T47D (cell line): ENCODE data around the gene ELAVL2.
"Not testable (repeated sequence)": the region's sequence is repeated elsewhere in the genome, so short reads cannot be mapped to it uniquely, and the experiment has no call there.

Source experiments
- DNase-seq, 2 experiments: peaks; one replicate each; pipeline versions ENCODE4 v3.0.0 to v3.0.0-alpha.2; 2011 to 2012; ENCODE audit warnings: low read depth in 1 of 2, low spot score in 1 of 2
- JUND ChIP-seq: IDR thresholded peaks from 2 replicates; pipeline ENCODE4 v1.6.1; 2012; ENCODE audit warnings: low read depth
- in situ Hi-C: cut with HindIII; loops from 2 replicates; pipeline ENCODE4 v1.10.0; 2016; ENCODE audit warnings: low sequenced_read_pairs, low pct_unique_long_range_greater_than_20kb

The ELAVL2 gene

DNA sequence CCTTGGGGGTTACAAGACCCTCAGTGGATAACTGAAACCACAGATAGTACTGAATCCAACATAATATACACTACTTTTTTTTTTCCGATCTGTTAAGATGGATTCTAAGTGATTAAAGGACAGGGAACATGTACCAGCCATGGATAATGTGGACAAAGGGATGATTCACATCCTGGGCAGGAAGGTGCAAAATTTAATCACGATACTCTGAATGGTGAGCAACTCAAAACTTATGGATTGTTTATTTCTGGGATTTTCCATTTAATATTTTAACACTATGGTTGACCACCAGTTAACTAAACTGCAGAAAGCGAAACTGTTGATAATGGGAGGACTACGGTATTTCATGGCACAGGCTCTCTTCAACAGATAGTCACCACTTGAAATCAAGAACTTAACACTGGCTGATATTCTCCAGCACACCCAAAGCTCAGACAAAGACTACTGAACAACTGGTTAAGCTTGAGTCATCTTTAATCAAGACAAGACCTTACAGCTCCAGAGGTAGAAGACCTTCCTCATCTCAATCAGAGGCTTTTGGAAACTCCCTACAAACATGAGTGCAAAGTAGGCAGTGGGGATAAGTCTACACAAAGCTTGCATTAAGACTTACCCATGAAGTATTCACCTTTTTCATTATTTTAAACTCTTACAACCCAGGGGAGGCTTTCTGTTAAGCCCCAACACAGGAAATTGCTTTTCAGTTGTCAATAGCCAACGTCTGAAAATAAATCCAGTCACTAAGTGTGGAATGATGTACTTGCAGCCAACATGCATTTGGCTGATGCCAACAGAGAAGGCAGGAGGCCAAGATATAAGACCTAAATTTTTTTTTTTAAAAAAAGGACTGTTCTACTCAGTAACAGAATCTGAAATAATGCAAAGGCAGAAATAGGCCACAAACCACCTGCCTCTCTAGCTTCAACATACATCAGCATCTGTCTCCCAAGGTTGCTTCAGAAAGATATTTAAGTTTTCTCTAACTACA, 78.7 kb downstream of the ELAVL2 start:
- in situ Hi-C loops, result no loop called here
- no peak for TF ChIP-seq JUND
- DNase-seq, result no peak

DNA sequence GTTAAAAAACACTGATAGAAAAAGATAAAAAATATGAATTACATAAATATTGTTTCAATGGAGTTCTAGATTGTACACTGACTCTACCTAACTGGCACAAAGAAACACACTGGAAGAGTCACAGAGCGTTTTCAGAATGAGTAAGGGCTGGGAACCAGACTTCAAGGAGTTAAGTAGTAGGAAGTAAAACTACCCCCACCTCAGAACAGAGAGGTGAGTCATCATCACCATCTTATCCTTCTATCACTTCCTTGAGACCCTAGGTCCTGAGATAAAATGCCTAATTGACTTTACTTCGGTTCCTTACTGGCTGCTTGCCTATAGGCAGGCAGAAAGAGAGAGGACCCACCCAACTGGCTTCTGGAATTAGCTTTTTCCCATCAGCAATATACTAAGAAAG, 79.7 kb downstream of the ELAVL2 start:
- TF ChIP-seq JUND, result no peak
- DNase-seq, result no peak
- in situ Hi-C loops, result no loop called here

DNA sequence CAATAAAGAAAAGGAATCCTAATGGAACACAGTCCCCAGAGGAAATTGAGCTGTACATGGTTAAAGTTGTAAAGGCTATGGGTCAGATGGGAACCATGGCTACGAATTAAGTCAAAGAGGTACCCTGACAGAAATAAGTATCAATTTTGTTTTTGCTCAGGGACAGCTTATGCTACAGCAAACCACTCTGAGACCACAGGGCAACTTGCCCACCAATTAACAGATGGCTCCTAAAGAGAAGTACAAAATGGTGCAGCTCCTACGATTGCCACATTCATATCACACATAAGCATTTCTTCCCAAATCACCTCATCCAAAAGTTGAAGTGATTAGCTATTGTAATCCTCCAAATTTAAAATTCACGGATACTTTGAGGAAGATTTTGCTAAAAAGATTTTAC, 83.0 kb downstream of the ELAVL2 start:
- in situ Hi-C loops, result no loop called here
- TF ChIP-seq JUND, result no peak
- DNase-seq, result no peak

DNA sequence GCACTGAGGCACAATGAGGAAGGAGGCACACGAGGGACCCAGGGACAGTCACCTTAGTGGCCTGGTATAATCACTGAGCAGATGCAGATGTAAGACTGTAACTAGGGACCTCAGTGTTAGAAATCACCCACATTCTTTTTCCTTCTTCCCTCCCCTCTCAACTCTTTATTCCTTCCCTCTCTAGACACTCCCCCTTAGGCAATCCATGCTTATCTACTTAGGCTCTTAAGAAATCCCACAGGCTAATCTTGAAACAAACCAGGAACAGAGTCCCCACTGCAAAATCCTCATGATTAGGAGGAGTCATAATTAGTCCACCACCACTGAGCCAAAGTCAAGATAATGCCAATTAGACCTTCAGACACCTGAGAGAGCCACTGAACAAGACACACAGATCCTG, 84.7 kb downstream of the ELAVL2 start:
- no peak for DNase-seq
- in situ Hi-C loops, result no loop called here
- no peak for TF ChIP-seq JUND

DNA sequence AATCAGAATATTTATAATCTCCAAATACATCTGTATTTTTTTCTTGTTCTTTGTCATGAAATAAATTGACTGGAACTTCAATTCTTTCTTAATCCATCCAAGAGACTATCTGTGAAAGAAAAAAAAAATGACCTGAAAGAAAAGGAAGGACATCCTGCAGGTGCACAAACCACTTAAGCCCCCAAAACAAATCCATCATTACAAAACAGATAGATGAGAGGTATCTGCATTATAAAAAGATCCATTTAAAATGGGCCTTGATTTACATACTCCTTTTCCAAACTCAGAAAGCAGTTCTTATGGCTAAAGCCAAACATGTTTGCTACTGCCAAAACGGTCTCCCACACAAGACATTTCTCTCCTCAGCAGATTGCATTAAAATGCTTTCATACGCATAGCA, 85.5 kb downstream of the ELAVL2 start:
- no peak for TF ChIP-seq JUND
- no peak for DNase-seq
- in situ Hi-C loops, result no loop called here

DNA sequence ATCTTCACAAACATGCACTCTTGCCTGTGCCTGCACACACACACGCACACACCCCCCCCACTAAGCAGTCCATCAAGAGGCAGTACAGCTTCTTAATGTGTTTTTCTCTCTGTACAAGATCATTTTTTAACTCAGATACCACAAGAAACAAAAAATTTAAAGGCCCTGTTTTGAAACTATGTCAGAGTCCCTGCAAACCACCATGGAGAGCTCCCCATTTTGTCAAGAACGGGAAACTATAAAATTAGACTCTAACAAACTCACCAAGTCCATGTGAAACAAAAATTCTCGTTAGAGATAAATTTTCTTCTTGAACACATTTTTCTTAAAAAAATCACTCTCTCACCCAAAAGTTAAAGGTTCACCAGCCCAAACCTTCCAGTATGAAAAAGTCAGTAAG, 86.3 kb downstream of the ELAVL2 start:
- no peak for TF ChIP-seq JUND
- in situ Hi-C loops, result no loop called here
- DNase-seq, result peak in 1 of 2 experiments; percentile 2

DNA sequence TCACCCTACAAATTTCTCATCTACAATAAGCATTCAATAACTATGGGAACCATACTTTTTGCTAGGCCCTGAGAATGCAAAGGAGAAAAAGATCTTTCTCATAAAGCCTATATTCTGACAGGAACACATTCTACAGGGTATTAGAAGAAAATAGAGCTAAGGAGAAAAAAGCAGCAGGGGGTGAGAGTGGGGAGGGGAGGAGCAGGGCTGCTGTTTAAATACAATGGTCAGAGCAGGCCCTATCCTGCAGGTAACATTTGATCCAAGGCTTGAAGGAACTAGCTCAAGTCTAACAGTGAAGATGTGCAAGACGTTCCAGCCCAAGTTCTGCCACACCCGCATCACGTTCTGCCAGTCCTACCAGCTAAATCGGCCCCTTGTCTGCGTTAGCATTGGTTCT, 89.7 kb downstream of the ELAVL2 start:
- in situ Hi-C loops, result no loop called here
- TF ChIP-seq JUND, result no peak
- no peak for DNase-seq

DNA sequence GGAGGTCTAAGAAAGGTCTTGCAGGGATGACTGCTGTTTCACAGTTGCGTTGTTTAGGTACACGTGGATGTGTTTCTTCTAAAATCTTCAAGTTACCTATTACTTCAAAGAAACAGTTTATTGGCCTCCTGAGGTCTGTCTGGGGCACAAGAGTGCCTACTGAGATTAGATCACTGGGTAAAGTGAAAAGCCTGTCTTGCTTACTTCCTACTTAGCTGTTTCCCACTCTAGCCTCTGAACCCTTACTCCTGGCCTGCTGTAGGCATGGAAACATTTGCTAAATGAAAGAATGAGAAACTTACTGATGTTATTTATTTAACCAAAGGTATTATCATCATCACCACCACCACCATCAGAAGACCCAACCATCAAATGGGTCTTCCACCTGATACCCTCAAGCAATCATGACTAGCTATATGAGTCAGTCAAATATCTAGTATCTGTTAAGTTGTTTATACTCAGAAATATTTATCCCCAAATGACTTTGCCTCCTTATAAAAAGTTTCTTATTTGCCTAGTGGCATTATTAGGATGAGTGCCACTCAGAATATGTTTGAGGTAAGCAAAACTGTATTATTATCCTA, 92.5 kb downstream of the ELAVL2 start:
- TF ChIP-seq JUND, result no peak
- in situ Hi-C loops, result no loop called here
- DNase-seq, result no peak

DNA sequence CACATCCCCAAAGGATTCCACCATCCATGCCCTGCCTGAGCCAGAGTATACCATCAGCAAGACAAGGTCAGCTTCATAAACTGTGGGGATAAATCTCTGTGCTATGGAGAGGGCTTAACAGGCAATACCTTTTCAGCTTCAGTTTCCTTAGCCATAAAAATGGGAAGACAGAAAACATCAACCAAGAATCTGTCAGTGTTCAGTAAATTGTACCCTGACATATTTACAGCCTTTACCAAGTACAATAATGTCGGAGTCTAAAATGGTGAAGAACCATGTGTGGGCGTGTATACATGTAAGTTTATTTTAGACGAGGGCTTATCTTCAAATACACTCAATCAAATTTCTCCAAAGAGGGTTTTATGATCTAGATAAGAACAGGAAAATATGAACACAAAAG, 94.7 kb downstream of the ELAVL2 start:
- no peak for TF ChIP-seq JUND
- in situ Hi-C loops, result no loop called here

DNA sequence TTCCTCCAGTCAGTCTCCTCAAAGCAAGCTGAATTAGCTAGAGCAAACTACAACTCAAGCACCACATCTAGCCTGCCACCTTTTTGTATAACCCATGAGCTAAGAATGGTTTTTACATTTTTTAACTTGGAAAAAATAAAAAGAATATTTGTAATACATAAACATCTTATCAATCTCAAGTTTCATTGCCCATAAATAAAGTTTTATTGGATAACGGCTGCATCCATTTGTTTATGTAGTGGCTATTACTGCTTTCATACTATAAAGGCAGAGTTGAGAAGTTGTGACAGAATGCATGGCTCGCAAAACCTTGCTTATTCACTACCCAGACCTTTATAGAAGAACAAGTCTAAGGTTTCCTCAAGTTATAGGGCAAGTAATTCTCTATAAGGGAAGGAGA, 95.7 kb downstream of the ELAVL2 start:
- no peak for DNase-seq
- in situ Hi-C loops, result no loop called here
- TF ChIP-seq JUND, result no peak

More for the DNA sequence above, 94.7 kb downstream of the ELAVL2 start:
- DNase-seq, result no peak

DNA sequence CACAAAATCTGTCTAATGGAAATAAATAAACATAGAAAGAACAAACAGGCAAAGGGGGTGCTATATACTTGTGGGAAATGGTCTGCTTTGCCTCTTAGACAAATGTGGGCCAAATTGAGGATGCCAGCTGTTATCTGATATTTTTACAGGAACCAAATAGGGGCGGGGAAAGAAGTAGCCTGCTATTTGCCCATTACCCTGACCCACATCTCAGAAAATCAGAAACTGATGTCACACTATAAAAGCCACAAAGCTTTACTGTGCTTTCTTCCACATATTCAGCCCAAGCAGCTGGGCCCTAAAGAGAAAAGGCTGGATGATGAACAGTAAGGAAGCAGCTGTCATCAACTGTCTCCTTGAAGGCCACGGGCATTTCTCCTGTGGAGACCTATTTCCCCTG, 97.3 kb downstream of the ELAVL2 start:
- DNase-seq, result no peak
- TF ChIP-seq JUND, result no peak
- in situ Hi-C loops, result no loop called here

DNA sequence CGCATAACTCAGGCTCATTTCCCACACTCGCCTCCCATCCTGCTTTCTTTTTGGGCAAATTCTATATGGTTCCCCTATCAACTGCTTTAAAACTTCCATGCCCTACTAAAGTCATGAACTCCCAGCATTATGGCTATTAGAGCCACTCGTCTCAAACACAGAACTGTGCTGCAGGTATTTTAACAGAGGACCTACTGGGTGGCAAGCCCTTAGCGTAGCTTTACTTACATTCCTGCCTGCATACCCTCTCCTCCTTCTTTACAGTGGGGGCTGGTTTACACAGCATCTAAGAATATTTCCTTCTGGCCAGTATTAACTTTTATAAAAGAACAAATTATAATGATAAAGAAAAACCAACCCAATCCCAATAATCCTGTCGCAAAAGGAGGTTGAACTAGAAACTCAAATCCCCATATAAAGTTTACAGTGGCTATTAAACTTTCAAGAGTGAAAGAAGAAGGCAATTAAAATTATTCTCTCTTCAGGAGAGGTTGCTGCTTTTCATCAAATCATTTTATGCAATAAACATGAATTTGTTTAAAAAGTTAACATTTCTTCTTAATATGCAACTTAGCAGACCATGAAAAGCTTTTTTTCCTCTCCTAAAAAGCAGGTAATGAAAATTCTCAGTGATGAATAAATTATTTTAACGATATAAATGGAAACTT, 100.6 kb downstream of the ELAVL2 start:
- in situ Hi-C loops, result no loop called here
- TF ChIP-seq JUND, result no peak
- no peak for DNase-seq

DNA sequence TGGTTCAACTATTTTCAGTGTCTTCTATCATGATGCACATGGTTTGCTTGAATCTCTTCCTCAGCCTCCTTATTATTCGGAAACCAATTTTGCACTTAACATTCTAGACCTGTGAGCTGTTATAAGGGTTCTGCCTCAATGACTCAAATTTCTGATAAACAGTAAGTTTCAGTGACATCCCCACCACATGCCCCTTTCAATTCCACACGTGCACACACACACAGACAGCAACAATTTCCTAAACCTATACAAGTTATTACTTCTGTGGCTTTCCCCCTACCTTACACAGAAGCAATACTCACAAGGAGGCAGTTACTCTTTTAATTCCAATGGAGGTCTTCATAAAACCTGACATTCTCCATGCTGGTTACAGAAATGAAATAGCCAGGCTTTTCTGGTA, 102.4 kb downstream of the ELAVL2 start:
- no peak for TF ChIP-seq JUND
- no peak for DNase-seq
- in situ Hi-C loops, result no loop called here

DNA sequence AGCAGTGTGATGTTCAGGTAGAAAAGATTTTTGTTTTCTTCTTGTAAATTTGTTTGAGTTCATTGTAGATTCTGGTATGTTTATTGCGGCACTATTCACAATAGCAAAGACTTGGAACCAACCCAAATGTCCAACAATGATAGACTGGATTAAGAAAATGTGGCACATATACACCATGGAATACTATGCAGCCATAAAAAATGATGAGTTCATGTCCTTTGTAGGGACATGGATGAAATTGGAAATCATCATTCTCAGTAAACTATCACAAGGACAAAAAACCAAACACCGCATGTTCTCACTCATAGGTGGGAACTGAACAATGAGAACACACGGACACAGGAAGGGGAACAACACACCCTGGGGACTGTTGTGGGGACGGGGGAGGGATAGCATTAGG, 103.0 kb downstream of the ELAVL2 start:
- in situ Hi-C loops, DNase-seq: not testable (repeated sequence)
